ENCODE results near the gene ALKBH3. TPM values are rescaled to one million over a fixed set of nuclear protein-coding genes. Genes with fewer than 3 reads are reported as not detected.

Gene ALKBH3
- total RNA-seq, 1 experiment from 2014 or later: 18.8 TPM

GRCh38 chr11:43963279-43963620 is 82.6 kb downstream of the ALKBH3 start:
- H3K18ac ChIP-seq (ENCODE audit: insufficient read length, low read depth, low read length): no peak overlapping the region
- no peak overlapping the region for H3T11ph ChIP-seq (ENCODE audit: low read length)
- H4K20me1 ChIP-seq (ENCODE audit: control insufficient read depth, insufficient read depth, insufficient read length): no peaks in the 10 kb centered on the region
- no peak overlapping the region for H4K91ac ChIP-seq (ENCODE audit: insufficient read length, low read depth, low read length)
- Mint-ChIP-seq H3K36me3 (ENCODE audit: insufficient read depth in 1 of 3, low read depth in 3 of 3) (peaks cover 0 to 13% (median 3%) of the 10 kb centered on the region in 3 experiments; a peak in 4 of 7 replicates), H3K27me3 (ENCODE audit: low read depth) (peaks cover 5% of the 10 kb centered on the region), H3K27ac (no peak overlapping the region), H3K4me3 (no peak overlapping the region), H3K9me3 (peaks cover 10 to 16% of the 10 kb centered on the region in 2 experiments), H3K4me1 (peaks cover 27 to 31% of the 10 kb centered on the region in 2 experiments)
- H2BK15ac ChIP-seq (ENCODE audit: low read depth, low read length): no peak overlapping the region
- no peak for DNase-seq
- no peak overlapping the region for H3K27ac ChIP-seq (ENCODE audit: insufficient read length, low read depth, low read length)
- no peak overlapping the region for H3K4ac ChIP-seq (ENCODE audit: low read depth, low read length)
- H3K14ac ChIP-seq (ENCODE audit: insufficient read depth, low read length): no peak overlapping the region
- no peaks in the 10 kb centered on the region for H3K23me2 ChIP-seq (ENCODE audit: insufficient read length, low read depth, low read length, poor library complexity, severe bottlenecking)
- H3K79me1 ChIP-seq (ENCODE audit: insufficient read depth, low read depth, low read length, poor library complexity, severe bottlenecking): no peaks in the 10 kb centered on the region
- H2BK12ac ChIP-seq (ENCODE audit: insufficient read length, low read depth, low read length): no peak overlapping the region
- WGBS (ENCODE audit: extremely low coverage, insufficient read length, low lambda C conversion rate): no CpG with 5 or more reads among the region's 2 CpGs
- no peak overlapping the region for H2AFZ ChIP-seq (ENCODE audit: low read length)
- no peaks in the 10 kb centered on the region for H3K79me2 ChIP-seq (ENCODE audit: insufficient read depth, low read length)
- no peak overlapping the region for H3K56ac ChIP-seq (ENCODE audit: insufficient read length, low read depth, low read length)
- H3K23ac ChIP-seq (ENCODE audit: insufficient read length, low read depth, low read length): no peak overlapping the region
- H3K4me2 ChIP-seq (ENCODE audit: insufficient read depth, insufficient read length, low read length): no peak overlapping the region
- TF ChIP-seq CTCF (conservative IDR thresholded peaks at IDR 0.05): no peak
- no peak overlapping the region for H2BK120ac ChIP-seq (ENCODE audit: low read depth, low read length, poor library complexity, severe bottlenecking)
- H4K8ac ChIP-seq (replicated peaks; ENCODE audit: insufficient read length, low read depth, low read length): no peak overlapping the region
- no peak overlapping the region for H2AK5ac ChIP-seq (ENCODE audit: insufficient read length, low read length)
- peaks cover 4% of the 10 kb centered on the region; the same call in 1 of the 2 replicates for H3K4me1 ChIP-seq (ENCODE audit: insufficient read depth, low read length)
- H2BK5ac ChIP-seq (ENCODE audit: insufficient read length, low read length): no peak overlapping the region
- H3K9me3 ChIP-seq (ENCODE audit: control insufficient read depth, low read depth, low read length): no peaks in the 10 kb centered on the region
- no peaks in the 10 kb centered on the region for H3K27me3 ChIP-seq (ENCODE audit: insufficient read depth, low read length)
- no peak overlapping the region for H2BK20ac ChIP-seq (ENCODE audit: low read depth, low read length, poor library complexity, severe bottlenecking)
- H3K9ac ChIP-seq (ENCODE audit: extremely low read depth, insufficient read length, low read length): no peak overlapping the region
- H4K5ac ChIP-seq (ENCODE audit: insufficient read length, low read depth, low read length): no peak overlapping the region

Measured in H9 (cell line).